Measurements from ENCODE around the gene CPB1.
"Not testable (repeated sequence)": the region's sequence is repeated elsewhere in the genome, so short reads cannot be mapped to it uniquely, and the experiment has no call there.

CPB1 gene

GRCh38 chr3:148827585-148827984 lies at the start of gene CPB1:
TSS of gene CPB1 (plus strand) at chr3:148827811. CDS start at chr3:148827824, 13 bp downstream.
- DNase-seq (ENCODE audit: low spot score) = no peak

GRCh38 chr3:148778926-148779325 lies 48.7 kb upstream of the CPB1 start:
- DNase-seq (ENCODE audit: low spot score) = no peak

GRCh38 chr3:148785026-148785425 lies 42.6 kb upstream of the CPB1 start:
- not testable (repeated sequence) for DNase-seq (ENCODE audit: low spot score)

- not testable (repeated sequence) for DNase-seq (ENCODE audit: low spot score)
Measured at GRCh38 chr3:148786159-148786558, 41.5 kb upstream of the CPB1 start.

GRCh38 chr3:148789146-148789545 lies 38.5 kb upstream of the CPB1 start:
- DNase-seq (ENCODE audit: low spot score) = no peak

GRCh38 chr3:148789906-148790305 lies 37.7 kb upstream of the CPB1 start:
- DNase-seq (ENCODE audit: low spot score) = no peak

- no peak for DNase-seq (ENCODE audit: low spot score)
Measured at GRCh38 chr3:148790370-148790769, 37.2 kb upstream of the CPB1 start.

GRCh38 chr3:148790851-148791735 lies 36.5 kb upstream of the CPB1 start:
- DNase-seq (ENCODE audit: low spot score) = no peak

GRCh38 chr3:148791920-148792319 lies 35.7 kb upstream of the CPB1 start:
- no peak for DNase-seq (ENCODE audit: low spot score)

- DNase-seq (ENCODE audit: low spot score) = no peak
Measured at GRCh38 chr3:148792516-148792915, 35.1 kb upstream of the CPB1 start.

GRCh38 chr3:148796799-148797198 lies 30.8 kb upstream of the CPB1 start:
- no peak for DNase-seq (ENCODE audit: low spot score)

- no peak for DNase-seq (ENCODE audit: low spot score)
Measured at GRCh38 chr3:148797795-148798194, 29.8 kb upstream of the CPB1 start.

GRCh38 chr3:148800414-148800813 lies 27.2 kb upstream of the CPB1 start:
- no peak for DNase-seq (ENCODE audit: low spot score)

GRCh38 chr3:148809835-148810234 lies 17.8 kb upstream of the CPB1 start:
- no peak for DNase-seq (ENCODE audit: low spot score)

GRCh38 chr3:148815316-148816110 lies 12.1 kb upstream of the CPB1 start:
- no peak for DNase-seq (ENCODE audit: low spot score)

GRCh38 chr3:148816427-148816826 lies 11.2 kb upstream of the CPB1 start:
- no peak for DNase-seq (ENCODE audit: low spot score)

- DNase-seq (ENCODE audit: low spot score) = no peak
Measured at GRCh38 chr3:148816981-148817525, 10.6 kb upstream of the CPB1 start.

- DNase-seq (ENCODE audit: low spot score) = no peak
Measured at GRCh38 chr3:148820361-148821245, 7.0 kb upstream of the CPB1 start.

GRCh38 chr3:148823026-148823425 lies 4.6 kb upstream of the CPB1 start:
- no peak for DNase-seq (ENCODE audit: low spot score)

- DNase-seq (ENCODE audit: low spot score) = no peak
Measured at GRCh38 chr3:148825476-148825875, 2.1 kb upstream of the CPB1 start.

- DNase-seq (ENCODE audit: low spot score) = no peak
Measured at GRCh38 chr3:148828136-148828690, 602 bp downstream of the CPB1 start.

All from D341Med (cell line).